Breast epithelium (tissue), 3 donors: ENCODE results near the gene CD244.

Experiments
- POLR2A ChIP-seq: fragments of 450-650 bp; IDR thresholded peaks from one replicate; pipeline ENCODE4 v1.6.1; 2016; ENCODE audit warnings: antibody characterized with exemption, mild to moderate bottlenecking, moderate library complexity
- POLR2AphosphoS5 ChIP-seq, 3 donors: sonication (generic); formaldehyde crosslinking; IDR thresholded peaks; one replicate each; pipeline ENCODE4 v1.6.1; 2017; ENCODE audit warnings: antibody characterized with exemption in 3 of 3
- TF ChIP-seq, protein P1 (sequence below), 3 donors: fragments of 450-650 bp; IDR thresholded peaks; one replicate each; pipeline ENCODE4 v1.5.1; 2016 to 2017; ENCODE audit warnings: antibody characterized with exemption in 3 of 3, mild to moderate bottlenecking in 3 of 3, moderate library complexity in 3 of 3

DNA sequence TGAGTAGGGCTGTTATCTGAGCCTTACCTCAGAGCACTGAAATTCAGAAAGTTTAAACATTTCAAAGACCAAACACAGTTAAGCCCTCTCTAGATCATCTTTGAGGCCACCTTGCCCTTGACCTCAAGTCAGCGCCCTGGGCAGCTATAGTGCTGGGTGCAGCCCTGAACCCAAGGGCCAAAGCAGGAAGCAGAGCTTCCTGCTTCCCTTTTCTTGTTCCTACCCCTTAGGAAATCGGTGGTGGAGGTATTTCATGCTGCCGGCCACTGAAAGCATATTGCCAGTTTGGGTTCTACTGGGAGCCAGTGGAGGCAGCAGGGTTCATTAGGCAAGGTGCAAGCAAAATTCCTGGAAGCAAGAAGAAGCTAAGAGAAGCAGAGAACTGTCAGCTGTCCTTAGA lies 26.1 kb downstream of the CD244 start:
- TF ChIP-seq POLR2A (no peak), POLR2AphosphoS5 (IDR thresholded peaks at IDR 0.05) (no peak)
- TF ChIP-seq, protein P1, sequence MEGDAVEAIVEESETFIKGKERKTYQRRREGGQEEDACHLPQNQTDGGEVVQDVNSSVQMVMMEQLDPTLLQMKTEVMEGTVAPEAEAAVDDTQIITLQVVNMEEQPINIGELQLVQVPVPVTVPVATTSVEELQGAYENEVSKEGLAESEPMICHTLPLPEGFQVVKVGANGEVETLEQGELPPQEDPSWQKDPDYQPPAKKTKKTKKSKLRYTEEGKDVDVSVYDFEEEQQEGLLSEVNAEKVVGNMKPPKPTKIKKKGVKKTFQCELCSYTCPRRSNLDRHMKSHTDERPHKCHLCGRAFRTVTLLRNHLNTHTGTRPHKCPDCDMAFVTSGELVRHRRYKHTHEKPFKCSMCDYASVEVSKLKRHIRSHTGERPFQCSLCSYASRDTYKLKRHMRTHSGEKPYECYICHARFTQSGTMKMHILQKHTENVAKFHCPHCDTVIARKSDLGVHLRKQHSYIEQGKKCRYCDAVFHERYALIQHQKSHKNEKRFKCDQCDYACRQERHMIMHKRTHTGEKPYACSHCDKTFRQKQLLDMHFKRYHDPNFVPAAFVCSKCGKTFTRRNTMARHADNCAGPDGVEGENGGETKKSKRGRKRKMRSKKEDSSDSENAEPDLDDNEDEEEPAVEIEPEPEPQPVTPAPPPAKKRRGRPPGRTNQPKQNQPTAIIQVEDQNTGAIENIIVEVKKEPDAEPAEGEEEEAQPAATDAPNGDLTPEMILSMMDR (IDR thresholded peaks at IDR 0.05), result no peak
